Psoas muscle (tissue), 8 donors: ENCODE measurements around the gene LAMA4. TPM values are rescaled to one million over a fixed set of nuclear protein-coding genes. Genes with fewer than 3 reads are reported as not detected.

Source experiments
- ATAC-seq, 4 donors: fragments of 200-7000 bp; cut with Tn5 transposase; one replicate each; pipeline ENCODE4 v1.9.1; 2020; ENCODE audit warnings: moderate library complexity in 3 of 4, mild to moderate bottlenecking in 2 of 4
- DNase-seq, 2 donors: peaks; one replicate each; pipeline ENCODE4 v3.0.0-alpha.2; 2020
- H3K27ac ChIP-seq: fragments of 200-600 bp; one replicate; pipeline ENCODE4 v1.8.0; 2022
- H3K27me3 ChIP-seq, 3 donors: fragments of 200-600 bp in 1 of 3; one replicate each; pipeline versions ENCODE4 v1.6.1 to v1.8.0; 2013 to 2022; ENCODE audit warnings: low read length in 2 of 3, mild to moderate bottlenecking in 2 of 3, moderate library complexity in 1 of 3; ENCODE audit not compliant: insufficient read depth in 3 of 3
- H3K36me3 ChIP-seq, 2 donors: fragments of 200-600 bp in 1 of 2; one replicate each; pipeline versions ENCODE4 v1.6.1 to v1.8.0; 2013 to 2022; ENCODE audit warnings: low read depth in 1 of 2, mild to moderate bottlenecking in 1 of 2, moderate library complexity in 1 of 2; ENCODE audit not compliant: insufficient read depth in 1 of 2
- H3K4me1 ChIP-seq: fragments of 200-600 bp; one replicate; pipeline ENCODE4 v1.8.0; 2022
- H3K4me3 ChIP-seq: fragments of 200-600 bp; one replicate; pipeline ENCODE4 v1.8.0; 2022; ENCODE audit warnings: mild to moderate bottlenecking
- H3K9me3 ChIP-seq: fragments of 200-600 bp; one replicate; pipeline ENCODE4 v1.8.0; 2022
- WGBS, 3 donors: extraction: QIAGEN DNeasy Blood & Tissue Kit; methylation state at CpG; one replicate each; pipeline versions ENCODE4 v1.1.6 to v1.1.7; 2013; 5-methylcytosine and 5-hydroxymethylcytosine counted together
- intact Hi-C, 2 donors: fragments of 100-400 bp; cut with DNase I; formaldehyde crosslinking; loops; one replicate each; pipeline versions ENCODE4 v1.11.0 to v1.14.2; 2022
- polyA plus RNA-seq, 3 donors: library from polyadenylated mRNA; stranded (reverse); fragments of 200-250 nt; gene quantifications; one replicate each; pipeline ENCODE4 v1.2.3, GENCODE V29; 2013
- total RNA-seq, 4 donors: library from RNA; stranded (reverse); fragmentation: NEBNext Ultra II Directional in 2 of 4; extraction: Animal tissue kit (Norgen Biotek cat#: 25700) in 2 of 4; gene quantifications; one replicate each; pipeline versions ENCODE4 v1.2.1 to v1.2.4, GENCODE V29; 2021 to 2023
- TF ChIP-seq, protein P1 (sequence below): fragments of 200-600 bp; IDR thresholded peaks from one replicate; pipeline ENCODE4 v1.8.0; 2022; ENCODE audit warnings: antibody characterized with exemption
- donor health status: healthy with polysubstance abuse.
- donor health status: DM: no; HTN: no; CAD: no; lungs with moderate emphysema.
- donor health status: Bipolar disorder and iron deficiency.
- donor health status: healthy.
- donor health status: DM: yes; HTN: yes; CAD: no.
- donor health status: DM: no; HTN: no; CAD: no.
- donor health status: DM: no; HTN: no; CAD: no.
- donor health status: DM: yes; HTN: yes; CAD: no.

LAMA4 gene
- total and polyA plus RNA-seq, 7 donors, result 3.0 to 15.8 (median 5.3) TPM

GRCh38 chr6:112243861-112244827 is 10.2 kb downstream of the LAMA4 start:
- ATAC-seq (no peak), DNase-seq (peak in 1 of 2 donors; percentile 52)
- H3K4me3 ChIP-seq, result no peak overlapping the region
- TF ChIP-seq, protein P1, sequence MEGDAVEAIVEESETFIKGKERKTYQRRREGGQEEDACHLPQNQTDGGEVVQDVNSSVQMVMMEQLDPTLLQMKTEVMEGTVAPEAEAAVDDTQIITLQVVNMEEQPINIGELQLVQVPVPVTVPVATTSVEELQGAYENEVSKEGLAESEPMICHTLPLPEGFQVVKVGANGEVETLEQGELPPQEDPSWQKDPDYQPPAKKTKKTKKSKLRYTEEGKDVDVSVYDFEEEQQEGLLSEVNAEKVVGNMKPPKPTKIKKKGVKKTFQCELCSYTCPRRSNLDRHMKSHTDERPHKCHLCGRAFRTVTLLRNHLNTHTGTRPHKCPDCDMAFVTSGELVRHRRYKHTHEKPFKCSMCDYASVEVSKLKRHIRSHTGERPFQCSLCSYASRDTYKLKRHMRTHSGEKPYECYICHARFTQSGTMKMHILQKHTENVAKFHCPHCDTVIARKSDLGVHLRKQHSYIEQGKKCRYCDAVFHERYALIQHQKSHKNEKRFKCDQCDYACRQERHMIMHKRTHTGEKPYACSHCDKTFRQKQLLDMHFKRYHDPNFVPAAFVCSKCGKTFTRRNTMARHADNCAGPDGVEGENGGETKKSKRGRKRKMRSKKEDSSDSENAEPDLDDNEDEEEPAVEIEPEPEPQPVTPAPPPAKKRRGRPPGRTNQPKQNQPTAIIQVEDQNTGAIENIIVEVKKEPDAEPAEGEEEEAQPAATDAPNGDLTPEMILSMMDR, result no peak
- peaks cover 7% of the 10 kb centered on the region for H3K4me1 ChIP-seq
- H3K36me3 ChIP-seq, result no peaks in the 10 kb centered on the region
- peak overlapping the region; percentile 38 for H3K27ac ChIP-seq
- intact Hi-C loops, result no loop called here
- H3K9me3 ChIP-seq, result no peaks in the 10 kb centered on the region
- 68 to 73% (median 71%) methylated on average over 11 of the region's 11 CpGs for WGBS, 3 donors
- H3K27me3 ChIP-seq, result no peaks in the 10 kb centered on the region

GRCh38 chr6:112241820-112242429 is 12.4 kb downstream of the LAMA4 start:
- TF ChIP-seq, protein P1, result no peak
- Histone ChIP-seq H3K4me1 (peaks cover 7% of the 10 kb centered on the region), H3K9me3 (no peaks in the 10 kb centered on the region), H3K27ac (no peak overlapping the region), H3K4me3 (no peak overlapping the region), H3K27me3 (no peaks in the 10 kb centered on the region), H3K36me3 (no peaks in the 10 kb centered on the region)
- no peak for ATAC-seq
- DNase-seq, result no peak
- intact Hi-C loops, result no loop called here

- intact Hi-C loops, result no loop called here
- no peak overlapping the region for H3K4me3 ChIP-seq
- ATAC-seq, result peak in 3 of 4 donors; percentile 23 to 40 (median 30)
- no peaks in the 10 kb centered on the region for H3K9me3 ChIP-seq
- H3K4me1 ChIP-seq, result peaks cover 2% of the 10 kb centered on the region
- peak overlapping the region; percentile 59 for H3K27ac ChIP-seq
- peak in 1 of 2 donors; percentile 47 for DNase-seq
- WGBS, 3 donors, result 32 to 37% (median 32%) methylated on average over 3 of the region's 3 CpGs
- H3K27me3 ChIP-seq, result no peaks in the 10 kb centered on the region
- no peaks in the 10 kb centered on the region for H3K36me3 ChIP-seq
- TF ChIP-seq, protein P1, result no peak
Measured at GRCh38 chr6:112237595-112237994, 16.8 kb downstream of the LAMA4 start.

GRCh38 chr6:112237066-112237465 is 17.3 kb downstream of the LAMA4 start:
- intact Hi-C loops, result no loop called here
- Histone ChIP-seq H3K9me3 (no peaks in the 10 kb centered on the region), H3K36me3 (no peaks in the 10 kb centered on the region), H3K4me3 (no peak overlapping the region), H3K4me1 (peaks cover 3% of the 10 kb centered on the region), H3K27me3 (no peaks in the 10 kb centered on the region), H3K27ac (peak overlapping the region; percentile 59)
- TF ChIP-seq, protein P1, result no peak
- no peak for DNase-seq
- WGBS, 3 donors, result 56 to 60% (median 57%) methylated on average over 4 of the region's 4 CpGs
- ATAC-seq, result peak in 2 of 4 donors; percentile 36 to 44
